GM18520 (cell line): Measurements from ENCODE around the gene AKAP10.
"Not testable (repeated sequence)": the region's sequence is repeated elsewhere in the genome, so short reads cannot be mapped to it uniquely, and the experiment has no call there.

Experiments used
- ATAC-seq: cut with Tn5 transposase; IDR thresholded peaks from one replicate; pipeline ENCODE4 v1.9.1; 2021; ENCODE audit not compliant: unreplicated experiment

The AKAP10 gene

GRCh38 chr17:19873346-19873745 lies 104.3 kb downstream of the AKAP10 start:
- no peak for ATAC-seq

- ATAC-seq, result no peak
These were observed 109.6 kb downstream of the AKAP10 start for GRCh38 chr17:19868079-19868395.

DNA sequence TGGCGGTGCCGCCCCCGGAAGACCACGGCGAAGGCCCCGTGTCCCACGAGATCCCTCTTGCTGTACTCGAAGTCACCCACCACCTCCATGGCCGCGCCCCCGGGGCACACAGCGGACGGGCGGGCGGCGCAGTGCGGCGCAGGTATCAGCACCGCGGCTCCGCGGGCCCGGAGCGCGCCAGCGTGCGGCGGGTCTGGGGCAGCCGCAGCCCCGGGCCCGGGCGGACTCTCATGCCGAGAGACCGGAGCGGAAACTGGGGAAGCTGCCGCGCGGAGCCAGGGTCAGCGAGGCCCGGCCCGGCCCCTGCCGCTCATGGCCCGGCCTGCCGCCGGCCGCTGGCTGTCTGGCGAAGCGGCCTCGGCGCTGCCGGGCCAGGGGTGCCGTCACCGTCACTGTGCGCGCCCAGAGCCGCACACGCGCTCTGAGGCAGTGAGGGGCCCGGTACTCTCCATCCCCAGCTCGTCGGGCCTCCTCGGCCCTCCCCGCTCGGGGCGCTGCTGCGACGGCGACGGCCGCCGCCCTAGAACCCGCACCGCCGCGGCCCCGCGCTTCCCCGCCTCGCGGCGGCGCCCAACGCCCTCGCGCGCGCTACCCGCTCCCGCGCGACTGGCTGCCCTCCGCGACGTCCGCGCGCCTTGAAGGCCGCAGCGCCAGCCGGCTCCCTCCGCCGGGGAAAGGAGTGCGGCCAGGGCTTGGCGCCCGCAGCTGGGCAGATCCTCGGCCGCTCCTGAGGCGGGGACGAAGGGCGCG lies 110.1 kb downstream of the AKAP10 start, which contains the start of gene ULK2:
Gene ULK2 (minus strand): TSS at position 608 of the 750 bp plus-strand sequence. CDS start 519 bp downstream, at position 89.
- no peak for ATAC-seq

- no peak for ATAC-seq
These were observed 110.6 kb downstream of the AKAP10 start for GRCh38 chr17:19867079-19867328.

GRCh38 chr17:19865021-19865420 lies 112.6 kb downstream of the AKAP10 start:
- no peak for ATAC-seq

DNA sequence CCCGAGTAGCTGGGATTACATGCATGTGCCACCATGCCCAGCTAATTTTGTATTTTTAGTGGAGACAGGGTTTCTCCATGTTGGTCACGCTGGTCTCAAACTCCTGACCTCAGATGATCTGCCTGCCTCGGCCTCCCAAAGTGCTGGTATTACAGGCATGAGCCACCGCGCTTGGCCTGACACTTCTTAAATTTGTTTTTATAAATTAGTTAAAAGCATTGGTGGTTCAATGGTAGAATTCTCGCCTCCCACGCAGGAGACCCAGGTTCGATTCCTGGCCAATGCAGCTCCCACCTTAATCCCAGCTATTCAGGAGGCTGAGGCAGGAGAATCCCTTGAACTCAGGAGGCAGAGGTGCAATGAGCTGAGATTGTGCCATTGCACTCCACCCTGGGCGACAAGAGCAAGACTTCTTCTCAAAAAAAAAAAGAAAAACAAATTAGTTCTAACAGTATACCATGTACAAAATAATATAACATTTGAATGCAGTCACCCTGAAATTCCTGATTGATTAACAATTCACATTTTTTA lies 116.9 kb downstream of the AKAP10 start:
- not testable (repeated sequence) for ATAC-seq

- ATAC-seq, result no peak
These were observed 120.0 kb downstream of the AKAP10 start for GRCh38 chr17:19857640-19858039.
